GM12892 (cell line): ENCODE results near the gene CAMK2G.

Source experiments
- POLR2A ChIP-seq: IDR thresholded peaks from 2 replicates; pipeline ENCODE4 v1.6.1; 2011; ENCODE audit warnings: low read depth, low read length, control low read depth
- TAF1 ChIP-seq: IDR thresholded peaks from 2 replicates; pipeline ENCODE4 v1.6.1; 2011; ENCODE audit warnings: low read depth, mild to moderate bottlenecking, control low read depth, low read length, borderline replicate concordance

GRCh38 chr10:73850211-73850610 is 24.1 kb downstream of the CAMK2G start:
- TF ChIP-seq POLR2A: no peak
- TF ChIP-seq TAF1: no peak
